A549 (cell line): ENCODE data around the gene GRIK5.

ENCODE experiments used
- CHD4 ChIP-seq: fragments of 200-600 bp; sonication (generic); IDR thresholded peaks from 2 replicates; pipeline ENCODE4 v1.6.1; 2016; ENCODE audit warnings: antibody characterized with exemption, mild to moderate bottlenecking, borderline replicate concordance
- MAX ChIP-seq: IDR thresholded peaks from 2 replicates; pipeline ENCODE4 v1.6.1; 2012
- MYC ChIP-seq: IDR thresholded peaks from 2 replicates; pipeline ENCODE4 v1.6.1; 2012; ENCODE audit warnings: mild to moderate bottlenecking, inconsistent platforms, low read length, improper control_type of control experiment, borderline replicate concordance
- POLR2A ChIP-seq: IDR thresholded peaks from 2 replicates; pipeline ENCODE4 v1.6.1; 2012; ENCODE audit warnings: mild to moderate bottlenecking, low read length
- REST ChIP-seq: fragments of 200-600 bp; sonication (generic); IDR thresholded peaks from 2 replicates; pipeline ENCODE4 v1.6.1; 2016; ENCODE audit warnings: antibody characterized with exemption, mild to moderate bottlenecking, moderate library complexity

- TF ChIP-seq POLR2A (no peak), MYC (no peak), REST (no peak), CHD4 (no peak), MAX (no peak)
Observed at GRCh38 chr19:41997851-41998229, 72.2 kb downstream of the GRIK5 start.
